DOHH2 (cell line): ENCODE results near the gene STOML2.
"Not testable (repeated sequence)": the region's sequence is repeated elsewhere in the genome, so short reads cannot be mapped to it uniquely, and the experiment has no call there.

Experiments used
- CTCF ChIP-seq: fragments of 200-600 bp; sonication (generic); IDR thresholded peaks from one replicate; pipeline ENCODE4 v1.5.1; 2014; ENCODE audit warnings: antibody characterized with exemption, mild to moderate bottlenecking, low read depth, low read length; ENCODE audit not compliant: poor library complexity, severe bottlenecking
- EZH2phosphoT487 ChIP-seq: fragments of 200-600 bp; sonication (generic); IDR thresholded peaks from 2 replicates; pipeline ENCODE4 v1.6.1; 2017; ENCODE audit warnings: borderline replicate concordance, mild to moderate bottlenecking, antibody characterized with exemption, low read length, moderate library complexity, mixed read lengths

- TF ChIP-seq CTCF, EZH2phosphoT487: not testable (repeated sequence)
These were observed 45.1 kb upstream of the STOML2 start for GRCh38 chr9:35147941-35148563.
